Activated CD4-positive, CD25-positive, alpha-beta regulatory T cell treated with anti-CD3 and anti-CD28 coated beads, Interleukin-2, amount 50 U/mL, for 16 hours (primary cell): ENCODE data around the gene SEMA3A.

Experiments used
- DNase-seq: peaks from one replicate; pipeline ENCODE4 v3.0.0-alpha.2; 2020; ENCODE audit warnings: low read depth, low spot score

Gene SEMA3A

GRCh38 chr7:84195295-84196060 lies 889 bp upstream of the SEMA3A start:
- DNase-seq: no peak

GRCh38 chr7:84193747-84194146 lies 842 bp downstream of the SEMA3A start:
- DNase-seq: no peak

- DNase-seq: no peak
Observed at GRCh38 chr7:84191842-84192241, 2.7 kb downstream of the SEMA3A start.

- no peak for DNase-seq
Observed at GRCh38 chr7:84191261-84191660, 3.3 kb downstream of the SEMA3A start.

- no peak for DNase-seq
Observed at GRCh38 chr7:84190016-84190705, 4.4 kb downstream of the SEMA3A start.

- no peak for DNase-seq
Observed at GRCh38 chr7:84188786-84189405, 5.7 kb downstream of the SEMA3A start.

GRCh38 chr7:84187813-84188510 lies 6.6 kb downstream of the SEMA3A start:
- no peak for DNase-seq

GRCh38 chr7:84187087-84187805 lies 7.3 kb downstream of the SEMA3A start:
- no peak for DNase-seq

GRCh38 chr7:84183741-84184140 lies 10.8 kb downstream of the SEMA3A start:
- DNase-seq: no peak

- DNase-seq: no peak
Observed at GRCh38 chr7:84182301-84182700, 12.3 kb downstream of the SEMA3A start.

- no peak for DNase-seq
Observed at GRCh38 chr7:84181628-84182027, 13.0 kb downstream of the SEMA3A start.

- no peak for DNase-seq
Observed at GRCh38 chr7:84177758-84178412, 16.7 kb downstream of the SEMA3A start.

- no peak for DNase-seq
Observed at GRCh38 chr7:84176716-84177115, 17.9 kb downstream of the SEMA3A start.

- DNase-seq: no peak
Observed at GRCh38 chr7:84175461-84175860, 19.1 kb downstream of the SEMA3A start.

- DNase-seq: no peak
Observed at GRCh38 chr7:84170646-84171045, 23.9 kb downstream of the SEMA3A start.

- no peak for DNase-seq
Observed at GRCh38 chr7:84162584-84162983, 32.0 kb downstream of the SEMA3A start.

- DNase-seq: no peak
Observed at GRCh38 chr7:84162125-84162524, 32.5 kb downstream of the SEMA3A start.

GRCh38 chr7:84161398-84161797 lies 33.2 kb downstream of the SEMA3A start:
- DNase-seq: no peak

GRCh38 chr7:84159435-84159834 lies 35.2 kb downstream of the SEMA3A start:
- no peak for DNase-seq

GRCh38 chr7:84157171-84157570 lies 37.4 kb downstream of the SEMA3A start:
- DNase-seq: no peak
